Activated CD8-positive, alpha-beta T cell treated with anti-CD3 and anti-CD28 coated beads for 36 hours (primary cell): ENCODE results near the gene SLC22A4. TPM values are rescaled to one million over a fixed set of nuclear protein-coding genes. Genes with fewer than 3 reads are reported as not detected.

Source experiments
- ATAC-seq: fragments of 200-7000 bp; cut with Tn5 transposase; one replicate; pipeline ENCODE4 v1.10.0; 2021; ENCODE audit warnings: mild to moderate bottlenecking, moderate library complexity
- CTCF ChIA-PET: fragments of 350-600 bp; sonication (Branson Sonifier 250); formaldehyde crosslinking; loops from one replicate; lab custom pipeline; 2021; ENCODE audit warnings: antibody characterized with exemption; lab: Charles Lee
- POLR2A ChIA-PET: fragments of 350-600 bp; sonication (Branson Sonifier 250); formaldehyde crosslinking; loops from one replicate; lab custom pipeline; 2021; ENCODE audit warnings: antibody characterized with exemption; lab: Charles Lee
- DNase-seq: peaks from one replicate; pipeline ENCODE4 v3.0.0-alpha.2; 2020
- H3K27ac Mint-ChIP-seq: one replicate; pipeline ENCODE4 v1.8.0; 2021; ENCODE audit warnings: mild to moderate bottlenecking, mixed read lengths
- H3K27me3 Mint-ChIP-seq: one replicate; pipeline ENCODE4 v1.8.0; 2021; ENCODE audit warnings: mixed read lengths
- H3K36me3 Mint-ChIP-seq: one replicate; pipeline ENCODE4 v1.8.0; 2021; ENCODE audit warnings: low read depth, mixed read lengths
- H3K4me1 Mint-ChIP-seq: one replicate; pipeline ENCODE4 v1.8.0; 2021; ENCODE audit warnings: low read depth, mixed read lengths
- H3K4me3 Mint-ChIP-seq: one replicate; pipeline ENCODE4 v1.8.0; 2021; ENCODE audit warnings: mild to moderate bottlenecking, moderate library complexity, mixed read lengths
- H3K9me3 Mint-ChIP-seq: one replicate; pipeline ENCODE4 v1.8.0; 2021; ENCODE audit warnings: mixed read lengths
- intact Hi-C: fragments of 100-400 bp; cut with micrococcal nuclease; formaldehyde crosslinking; loops from one replicate; pipeline ENCODE4 v1.10.0; 2022
- total RNA-seq, 2 experiments: library from RNA; stranded (reverse); gene quantifications; one replicate each; pipeline ENCODE4 v1.2.3, GENCODE V29; 2021
- TF ChIP-seq, protein P1 (sequence below): fragments of 200-600 bp; IDR thresholded peaks from one replicate; pipeline ENCODE4 v1.8.0; 2022; ENCODE audit warnings: antibody characterized with exemption, mild to moderate bottlenecking

Gene SLC22A4
- total RNA-seq, 2 experiments from 2014 or later, result 0.74 to 0.88 TPM

DNA sequence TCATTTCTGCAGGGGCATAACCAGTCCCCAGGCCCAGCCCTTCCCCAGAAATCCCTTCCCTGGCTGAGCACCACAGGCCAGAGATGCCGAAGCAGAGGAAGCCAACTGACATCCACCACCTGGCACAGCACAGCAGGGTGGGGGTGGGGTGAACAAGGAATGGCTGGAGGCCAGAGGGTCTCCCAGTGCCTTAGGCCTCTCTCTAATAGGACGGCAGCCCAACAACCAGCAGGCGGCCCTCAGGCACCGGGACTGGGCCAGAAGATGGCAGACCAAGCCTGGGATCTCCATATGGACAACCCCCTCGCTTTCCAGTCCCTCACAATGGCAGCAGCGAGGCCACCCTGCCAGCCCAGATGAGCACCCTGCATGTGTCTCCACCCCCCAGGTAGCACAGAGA lies 23.5 kb upstream of the SLC22A4 start:
- POLR2A ChIA-PET, result no interaction called here
- CTCF ChIA-PET, result no interaction called here
- TF ChIP-seq, protein P1, sequence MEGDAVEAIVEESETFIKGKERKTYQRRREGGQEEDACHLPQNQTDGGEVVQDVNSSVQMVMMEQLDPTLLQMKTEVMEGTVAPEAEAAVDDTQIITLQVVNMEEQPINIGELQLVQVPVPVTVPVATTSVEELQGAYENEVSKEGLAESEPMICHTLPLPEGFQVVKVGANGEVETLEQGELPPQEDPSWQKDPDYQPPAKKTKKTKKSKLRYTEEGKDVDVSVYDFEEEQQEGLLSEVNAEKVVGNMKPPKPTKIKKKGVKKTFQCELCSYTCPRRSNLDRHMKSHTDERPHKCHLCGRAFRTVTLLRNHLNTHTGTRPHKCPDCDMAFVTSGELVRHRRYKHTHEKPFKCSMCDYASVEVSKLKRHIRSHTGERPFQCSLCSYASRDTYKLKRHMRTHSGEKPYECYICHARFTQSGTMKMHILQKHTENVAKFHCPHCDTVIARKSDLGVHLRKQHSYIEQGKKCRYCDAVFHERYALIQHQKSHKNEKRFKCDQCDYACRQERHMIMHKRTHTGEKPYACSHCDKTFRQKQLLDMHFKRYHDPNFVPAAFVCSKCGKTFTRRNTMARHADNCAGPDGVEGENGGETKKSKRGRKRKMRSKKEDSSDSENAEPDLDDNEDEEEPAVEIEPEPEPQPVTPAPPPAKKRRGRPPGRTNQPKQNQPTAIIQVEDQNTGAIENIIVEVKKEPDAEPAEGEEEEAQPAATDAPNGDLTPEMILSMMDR, result no peak
- no peak for DNase-seq
- Mint-ChIP-seq H3K4me1 (peaks cover 18% of the 10 kb centered on the region), H3K9me3 (no peaks in the 10 kb centered on the region), H3K27me3 (peaks cover 9% of the 10 kb centered on the region), H3K27ac (no peak overlapping the region), H3K4me3 (no peak overlapping the region), H3K36me3 (no peaks in the 10 kb centered on the region)
- ATAC-seq, result no peak
- intact Hi-C loops, result loop anchor here (10.0 kb wide), 1 partner anchor 234 kb away; no protein-coding TSS in a partner anchor

DNA sequence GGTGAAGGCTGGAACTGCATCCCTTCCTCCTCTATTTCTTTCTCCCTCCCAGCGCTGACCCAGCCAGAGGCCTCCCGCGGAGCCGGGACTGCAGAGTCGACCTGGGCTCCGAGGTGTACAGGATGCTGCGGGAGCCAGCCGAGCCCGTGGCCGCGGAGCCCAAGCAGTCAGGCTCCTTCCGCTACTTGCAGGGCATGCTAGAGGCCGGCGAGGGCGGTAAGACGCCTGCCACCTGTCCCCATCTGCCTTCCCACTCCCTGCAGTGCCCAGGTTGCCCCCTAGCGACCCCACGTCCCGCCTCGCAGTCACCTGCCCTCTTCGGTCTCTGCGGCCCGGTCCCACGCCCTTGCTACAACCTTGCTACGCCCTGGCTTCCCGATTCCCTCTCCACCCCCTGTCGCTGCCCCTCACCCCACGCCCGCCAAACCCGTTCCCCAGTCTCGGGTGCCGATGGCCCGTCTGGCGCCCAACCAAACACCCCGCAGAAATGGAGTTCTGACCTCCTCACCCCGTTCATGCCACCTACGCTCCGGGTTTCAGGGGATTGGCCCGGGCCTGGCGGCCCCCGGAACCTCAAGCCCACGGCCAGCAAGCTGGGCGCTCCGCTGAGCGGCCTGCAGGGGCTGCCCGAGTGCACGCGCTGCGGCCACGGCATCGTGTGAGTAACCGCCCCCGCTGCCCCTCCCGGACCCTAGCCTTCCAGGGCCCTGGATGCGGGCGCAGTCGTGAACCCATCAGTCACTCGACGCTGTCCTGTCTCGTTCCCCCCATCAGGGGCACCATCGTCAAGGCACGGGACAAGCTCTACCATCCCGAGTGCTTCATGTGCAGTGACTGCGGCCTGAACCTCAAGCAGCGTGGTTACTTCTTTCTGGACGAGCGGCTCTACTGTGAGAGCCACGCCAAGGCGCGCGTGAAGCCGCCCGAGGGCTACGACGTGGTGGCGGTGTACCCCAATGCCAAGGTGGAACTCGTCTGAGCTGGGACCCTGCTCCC lies 22.6 kb upstream of the SLC22A4 start:
- DNase-seq, result peak; percentile 51
- CTCF ChIA-PET, result interaction anchor here (0.7 to 3.1 kb wide), 30 partner anchors 8 to 252 kb away, joined by 3 to 33 read pairs (median 4); partner anchors contain the start of genes SLC22A4 and SLC22A5
- Mint-ChIP-seq H3K27me3 (peaks cover 9% of the 10 kb centered on the region), H3K4me3 (no peak overlapping the region), H3K36me3 (no peaks in the 10 kb centered on the region), H3K27ac (no peak overlapping the region), H3K4me1 (peaks cover 18% of the 10 kb centered on the region), H3K9me3 (no peaks in the 10 kb centered on the region)
- POLR2A ChIA-PET, result interaction anchor here (2.1 kb wide), 1 partner anchor 22 kb away, joined by 11 read pairs; no protein-coding TSS in a partner anchor
- intact Hi-C loops, result loop anchor here (10.0 kb wide), 1 partner anchor 233 kb away; no protein-coding TSS in a partner anchor
- ATAC-seq, result peak; percentile 28
- TF ChIP-seq, protein P1, result peak; percentile 14

DNA sequence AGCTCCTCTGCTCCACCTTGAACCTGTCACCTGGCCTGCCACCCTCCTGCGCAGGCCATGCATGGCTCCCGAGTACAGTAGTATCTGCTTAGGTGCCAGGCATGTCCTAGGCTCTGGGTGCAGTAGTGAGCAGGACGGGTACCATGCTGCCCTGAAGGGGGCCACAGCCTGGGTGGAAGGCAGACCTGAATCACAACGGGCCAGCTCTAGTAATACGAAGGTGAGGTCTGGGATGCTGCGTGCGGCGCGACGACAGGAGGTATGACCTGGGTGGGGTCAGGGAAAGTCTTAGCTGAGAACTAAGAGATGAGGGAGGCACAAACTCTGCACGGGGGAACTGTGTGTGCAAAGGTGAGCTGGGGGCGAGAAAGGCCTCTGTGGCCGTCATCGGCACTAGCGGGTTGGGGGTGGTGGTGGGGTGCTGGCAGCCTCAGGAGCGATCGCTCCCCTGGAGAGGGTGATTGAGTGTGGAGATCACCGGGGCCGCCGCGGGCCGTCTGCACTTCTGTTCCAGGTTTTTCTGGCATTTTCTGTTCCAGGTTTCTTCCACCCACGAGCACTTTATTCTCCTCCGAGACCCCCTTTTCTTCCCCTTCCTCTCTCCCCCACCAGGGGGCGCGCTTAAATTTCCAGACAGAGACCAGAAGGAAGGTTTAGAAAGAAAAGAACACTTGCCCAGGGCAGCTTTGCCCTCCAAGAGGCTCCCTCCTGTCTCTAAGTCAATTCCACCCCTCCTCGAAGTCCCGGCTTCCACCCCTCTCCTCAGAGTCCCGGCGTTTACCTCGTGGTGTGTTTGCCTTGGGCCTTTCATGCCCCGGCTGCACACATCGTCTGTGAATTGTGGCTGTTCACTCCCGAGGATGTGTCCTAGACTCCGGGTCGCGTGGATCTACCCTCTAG lies 21.6 kb upstream of the SLC22A4 start:
- intact Hi-C loops, result loop anchor here (10.0 kb wide), 1 partner anchor 232 kb away; no protein-coding TSS in a partner anchor
- CTCF ChIA-PET, result interaction anchor here (0.7 to 3.1 kb wide), 38 partner anchors 9 to 253 kb away, joined by 3 to 33 read pairs (median 4); partner anchors contain the start of genes SLC22A4 and SLC22A5
- no peaks in the 10 kb centered on the region for H3K9me3 Mint-ChIP-seq
- H3K36me3 Mint-ChIP-seq, result no peaks in the 10 kb centered on the region
- no peak overlapping the region for H3K4me3 Mint-ChIP-seq
- POLR2A ChIA-PET, result interaction anchor here (0.6 to 2.1 kb wide), 2 partner anchors 11 to 21 kb away, joined by 4 to 11 read pairs; no protein-coding TSS in a partner anchor
- ATAC-seq, result peak; percentile 53
- peak; percentile 82 for DNase-seq
- H3K27me3 Mint-ChIP-seq, result peaks cover 9% of the 10 kb centered on the region
- H3K4me1 Mint-ChIP-seq, result peaks cover 17% of the 10 kb centered on the region
- H3K27ac Mint-ChIP-seq, result no peak overlapping the region
- TF ChIP-seq, protein P1, result peak; percentile 92

DNA sequence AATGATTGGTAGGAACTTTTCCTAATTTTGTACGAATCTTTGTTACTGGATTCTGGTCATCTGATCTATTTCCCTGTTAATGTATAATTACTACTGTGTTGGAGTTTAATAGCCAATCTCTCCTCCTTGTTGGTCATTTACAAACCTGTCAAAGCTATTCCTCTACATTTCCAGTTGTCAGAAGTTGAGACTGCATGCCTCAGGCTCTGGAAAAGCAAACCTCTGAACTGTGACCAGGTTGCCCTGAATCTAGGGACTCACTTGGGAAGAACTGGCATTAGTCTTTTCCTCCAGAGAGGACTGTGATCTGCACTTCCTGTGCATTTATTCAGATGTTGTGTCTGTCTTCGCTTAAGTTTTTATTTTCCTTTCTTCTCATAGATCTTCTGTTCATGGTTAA lies 20.6 kb upstream of the SLC22A4 start:
- H3K9me3 Mint-ChIP-seq, result no peaks in the 10 kb centered on the region
- peaks cover 9% of the 10 kb centered on the region for H3K27me3 Mint-ChIP-seq
- peaks cover 12% of the 10 kb centered on the region for H3K4me1 Mint-ChIP-seq
- TF ChIP-seq, protein P1, result no peak
- POLR2A ChIA-PET, result interaction anchor here (2.1 kb wide), 1 partner anchor 20 kb away, joined by 11 read pairs; no protein-coding TSS in a partner anchor
- no peak overlapping the region for H3K4me3 Mint-ChIP-seq
- DNase-seq (no peak), ATAC-seq (no peak)
- H3K36me3 Mint-ChIP-seq, result no peaks in the 10 kb centered on the region
- CTCF ChIA-PET, result interaction anchor here (0.6 to 3.1 kb wide), 15 partner anchors 8 to 230 kb away, joined by 3 to 33 read pairs (median 7); partner anchors contain the start of gene SLC22A4
- intact Hi-C loops, result loop anchor here (10.0 kb wide), 1 partner anchor 231 kb away; no protein-coding TSS in a partner anchor
- no peak overlapping the region for H3K27ac Mint-ChIP-seq
